ENCODE results near the gene EPYC.

Gene EPYC

DNA sequence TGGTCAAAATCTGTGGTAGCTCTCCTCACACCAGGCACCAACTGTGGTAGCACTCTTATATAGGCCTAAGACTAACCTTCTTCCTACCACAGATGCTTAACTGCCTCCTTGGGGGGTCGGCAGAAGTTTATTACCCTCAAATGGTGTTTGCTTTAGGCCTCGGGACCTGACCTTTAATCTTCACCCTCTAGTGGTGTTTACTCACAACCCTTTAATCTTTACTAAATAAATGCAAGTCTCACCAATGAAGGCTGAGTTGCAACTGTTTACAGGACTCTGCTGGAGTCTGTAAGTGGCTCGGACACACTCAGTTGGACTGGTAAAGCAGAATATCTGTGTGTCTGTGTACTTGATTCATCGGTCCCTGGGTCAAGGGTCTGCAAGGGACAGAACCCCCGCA lies 79.2 kb downstream of the EPYC start:
- no peak overlapping the region for H3K9ac ChIP-seq (ENCODE audit: low read depth, low read length)
- H3K36me3 ChIP-seq (ENCODE audit: insufficient read depth, low read depth, low read length), result no peaks in the 10 kb centered on the region
- H3K4me3 ChIP-seq (ENCODE audit: low read length), result no peak overlapping the region
- no peaks in the 10 kb centered on the region for H3K27me3 ChIP-seq (ENCODE audit: insufficient read depth, low read length)
- H3K4me1 ChIP-seq (ENCODE audit: insufficient read depth, low read length), result no peaks in the 10 kb centered on the region
- peaks cover 9% of the 10 kb centered on the region; the same call in 1 of the 2 replicates for H3K9me3 ChIP-seq (ENCODE audit: insufficient read depth, low read depth, low read length)
- H3K27ac ChIP-seq (ENCODE audit: low read length), result no peak overlapping the region

GRCh38 chr12:90924406-90924805 lies 80.4 kb downstream of the EPYC start:
- Histone ChIP-seq H3K9ac (ENCODE audit: low read depth, low read length) (no peak overlapping the region), H3K27ac (ENCODE audit: low read length) (no peak overlapping the region), H3K36me3 (ENCODE audit: insufficient read depth, low read depth, low read length) (no peaks in the 10 kb centered on the region), H3K4me3 (ENCODE audit: low read length) (no peak overlapping the region), H3K27me3 (ENCODE audit: insufficient read depth, low read length) (no peaks in the 10 kb centered on the region), H3K4me1 (ENCODE audit: insufficient read depth, low read length) (no peaks in the 10 kb centered on the region), H3K9me3 (ENCODE audit: insufficient read depth, low read depth, low read length) (0 out of 2 replicates have a peak, but pooled peaks cover 4% of the 10 kb centered on the region)

DNA sequence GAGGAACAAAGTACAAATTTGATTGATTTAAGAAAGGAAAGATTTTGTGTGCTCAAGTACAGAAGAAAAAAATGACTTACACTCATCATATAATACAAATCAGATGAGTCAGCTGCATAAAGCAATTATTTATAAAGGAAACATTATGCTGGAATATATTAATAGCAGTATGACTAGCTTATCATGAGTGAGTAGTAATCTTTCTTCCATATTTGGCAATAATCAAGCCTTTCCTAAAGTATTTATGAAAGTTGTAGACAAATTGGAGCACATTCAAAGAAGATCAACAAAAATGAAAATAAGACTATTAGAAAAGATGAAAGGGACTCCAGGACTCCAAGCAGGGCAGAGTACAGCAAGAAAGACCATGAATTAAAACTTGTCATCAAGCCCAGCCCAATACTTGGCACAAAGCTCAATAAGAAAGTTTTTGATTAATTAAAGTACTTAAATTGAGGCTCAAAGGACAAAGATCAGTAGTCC lies 82.6 kb downstream of the EPYC start:
- H3K4me1 ChIP-seq (ENCODE audit: insufficient read depth, low read length), result no peaks in the 10 kb centered on the region; the same call in 1 of the 2 replicates
- H3K9ac ChIP-seq (ENCODE audit: low read depth, low read length), result no peak overlapping the region
- no peaks in the 10 kb centered on the region for H3K36me3 ChIP-seq (ENCODE audit: insufficient read depth, low read depth, low read length)
- no peak overlapping the region for H3K4me3 ChIP-seq (ENCODE audit: low read length)
- no peaks in the 10 kb centered on the region for H3K9me3 ChIP-seq (ENCODE audit: insufficient read depth, low read depth, low read length)
- H3K27ac ChIP-seq (ENCODE audit: low read length), result no peak overlapping the region
- H3K27me3 ChIP-seq (ENCODE audit: insufficient read depth, low read length), result no peaks in the 10 kb centered on the region

GRCh38 chr12:90921536-90921935 lies 83.2 kb downstream of the EPYC start:
- Histone ChIP-seq H3K9ac (ENCODE audit: low read depth, low read length) (no peak overlapping the region), H3K27me3 (ENCODE audit: insufficient read depth, low read length) (no peaks in the 10 kb centered on the region), H3K27ac (ENCODE audit: low read length) (no peak overlapping the region), H3K4me1 (ENCODE audit: insufficient read depth, low read length) (no peaks in the 10 kb centered on the region; the same call in 1 of the 2 replicates), H3K36me3 (ENCODE audit: insufficient read depth, low read depth, low read length) (no peaks in the 10 kb centered on the region), H3K9me3 (ENCODE audit: insufficient read depth, low read depth, low read length) (no peaks in the 10 kb centered on the region), H3K4me3 (ENCODE audit: low read length) (no peak overlapping the region)

- H3K9ac ChIP-seq (ENCODE audit: low read depth, low read length), result no peak overlapping the region
- no peaks in the 10 kb centered on the region for H3K9me3 ChIP-seq (ENCODE audit: insufficient read depth, low read depth, low read length)
These were observed 84.5 kb downstream of the EPYC start for GRCh38 chr12:90920222-90920621.

GRCh38 chr12:90917431-90917830 lies 87.3 kb downstream of the EPYC start:
- no peak overlapping the region for H3K9ac ChIP-seq (ENCODE audit: low read depth, low read length)
- no peaks in the 10 kb centered on the region for H3K9me3 ChIP-seq (ENCODE audit: insufficient read depth, low read depth, low read length)
- H3K4me1 ChIP-seq (ENCODE audit: insufficient read depth, low read length), result no peaks in the 10 kb centered on the region; the same call in 1 of the 2 replicates
- H3K4me3 ChIP-seq (ENCODE audit: low read length), result no peak overlapping the region
- H3K27ac ChIP-seq (ENCODE audit: low read length), result no peak overlapping the region
- H3K36me3 ChIP-seq (ENCODE audit: insufficient read depth, low read depth, low read length), result no peaks in the 10 kb centered on the region
- no peaks in the 10 kb centered on the region for H3K27me3 ChIP-seq (ENCODE audit: insufficient read depth, low read length)

More at GRCh38 chr12:90920222-90920621, 84.5 kb downstream of the EPYC start:
- H3K4me3 ChIP-seq (ENCODE audit: low read length), result no peak overlapping the region
- H3K27me3 ChIP-seq (ENCODE audit: insufficient read depth, low read length), result no peaks in the 10 kb centered on the region
- H3K4me1 ChIP-seq (ENCODE audit: insufficient read depth, low read length), result no peaks in the 10 kb centered on the region; the same call in 1 of the 2 replicates
- no peaks in the 10 kb centered on the region for H3K36me3 ChIP-seq (ENCODE audit: insufficient read depth, low read depth, low read length)
- no peak overlapping the region for H3K27ac ChIP-seq (ENCODE audit: low read length)

GRCh38 chr12:90916516-90916915 lies 88.3 kb downstream of the EPYC start:
- Histone ChIP-seq H3K4me1 (ENCODE audit: insufficient read depth, low read length) (no peaks in the 10 kb centered on the region; the same call in 1 of the 2 replicates), H3K9me3 (ENCODE audit: insufficient read depth, low read depth, low read length) (no peaks in the 10 kb centered on the region), H3K9ac (ENCODE audit: low read depth, low read length) (no peak overlapping the region), H3K36me3 (ENCODE audit: insufficient read depth, low read depth, low read length) (no peaks in the 10 kb centered on the region), H3K27ac (ENCODE audit: low read length) (no peak overlapping the region), H3K27me3 (ENCODE audit: insufficient read depth, low read length) (no peaks in the 10 kb centered on the region), H3K4me3 (ENCODE audit: low read length) (no peak overlapping the region)

- Histone ChIP-seq H3K27me3 (ENCODE audit: insufficient read depth, low read length) (no peaks in the 10 kb centered on the region), H3K36me3 (ENCODE audit: insufficient read depth, low read depth, low read length) (no peaks in the 10 kb centered on the region), H3K9ac (ENCODE audit: low read depth, low read length) (no peak overlapping the region), H3K9me3 (ENCODE audit: insufficient read depth, low read depth, low read length) (no peaks in the 10 kb centered on the region), H3K4me1 (ENCODE audit: insufficient read depth, low read length) (no peaks in the 10 kb centered on the region; the same call in 1 of the 2 replicates), H3K27ac (ENCODE audit: low read length) (no peak overlapping the region), H3K4me3 (ENCODE audit: low read length) (no peak overlapping the region)
These were observed 89.4 kb downstream of the EPYC start for GRCh38 chr12:90915353-90915752.
